GM18951 (cell line): ENCODE results near the gene ZNF560.
A peak's percentile ranks its signal among the peaks of the same experiment; 100 is the strongest.

Source experiments
- POLR2A ChIP-seq: IDR thresholded peaks from 4 replicates; pipeline ENCODE4 v1.6.1; 2011; ENCODE audit warnings: mild to moderate bottlenecking; ENCODE audit not compliant: insufficient read length, insufficient read depth; ENCODE audit errors: extremely low read depth
- in situ Hi-C: fragments of 300-500 bp; cut with MboI; formaldehyde crosslinking; loops from one replicate; pipeline ENCODE4 v1.12.0; 2022; ENCODE audit warnings: low sequenced_read_pairs, mixed read lengths, inconsistent platforms; ENCODE audit not compliant: unreplicated experiment

The ZNF560 gene

GRCh38 chr19:9474975-9475374, 23.4 kb downstream of the ZNF560 start:
- no peak for TF ChIP-seq POLR2A
- in situ Hi-C loops, result no loop called here

- no peak for TF ChIP-seq POLR2A
- in situ Hi-C loops, result no loop called here
Observed at GRCh38 chr19:9467161-9467560, 31.3 kb downstream of the ZNF560 start.

- in situ Hi-C loops, result no loop called here
- TF ChIP-seq POLR2A, result no peak
Observed at GRCh38 chr19:9461938-9462337, 36.5 kb downstream of the ZNF560 start.

DNA sequence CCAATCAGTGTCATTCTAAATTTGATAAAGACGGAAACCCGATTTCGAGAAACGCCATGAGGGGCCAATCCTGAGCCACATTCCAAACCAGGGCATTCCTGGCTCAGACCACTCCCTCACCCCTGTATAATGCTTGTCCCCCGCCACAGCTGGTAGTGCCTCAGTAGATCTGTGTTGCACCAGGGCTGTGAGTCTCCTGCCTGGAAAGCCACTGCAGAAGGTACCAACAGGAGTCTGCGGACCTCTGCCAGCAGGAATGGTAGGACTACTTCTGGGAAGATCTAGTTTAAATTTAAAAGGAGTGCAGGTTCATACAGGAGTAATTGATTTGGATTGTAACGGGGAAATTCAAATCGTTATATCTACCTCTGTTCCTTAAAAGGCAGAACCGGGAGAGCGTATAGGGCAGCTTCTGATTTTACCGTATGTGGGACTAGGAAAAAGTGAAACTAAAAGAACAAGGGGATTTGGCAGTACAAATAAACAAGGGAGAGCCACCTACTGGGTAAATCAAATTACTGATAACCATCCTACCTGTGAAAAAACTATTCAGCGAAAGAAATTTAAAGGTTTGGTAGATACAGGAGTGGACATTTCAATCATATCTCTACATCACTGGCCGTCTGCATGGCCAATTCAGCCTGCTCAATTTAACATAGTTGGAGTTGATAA, 42.3 kb downstream of the ZNF560 start:
- TF ChIP-seq POLR2A, result no peak
- in situ Hi-C loops, result no loop called here

- in situ Hi-C loops, result no loop called here
- TF ChIP-seq POLR2A, result no peak
Observed at GRCh38 chr19:9453953-9454352, 44.5 kb downstream of the ZNF560 start.

DNA sequence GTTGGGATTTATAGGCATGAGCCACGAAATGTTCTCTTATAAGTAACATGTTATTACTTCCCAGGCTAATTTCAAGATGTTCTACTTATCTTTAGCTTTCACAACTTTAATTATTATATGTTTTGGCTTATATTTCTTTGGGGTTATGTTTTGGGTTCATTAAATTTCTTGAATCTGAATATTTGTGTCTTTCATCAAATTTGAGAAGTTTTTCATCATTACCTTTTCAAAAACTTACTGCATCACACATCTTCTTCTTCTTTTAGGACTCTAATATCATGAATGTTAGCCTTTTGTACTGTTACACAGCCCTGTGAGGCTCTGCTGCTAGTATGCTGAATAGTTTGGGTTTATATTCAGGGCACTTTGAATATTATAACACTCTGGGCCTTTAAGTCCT, 53.4 kb downstream of the ZNF560 start:
- no peak for TF ChIP-seq POLR2A
- in situ Hi-C loops, result no loop called here

- in situ Hi-C loops, result no loop called here
- TF ChIP-seq POLR2A, result no peak
Observed at GRCh38 chr19:9436358-9436757, 62.1 kb downstream of the ZNF560 start.

GRCh38 chr19:9435279-9436268, 62.8 kb downstream of the ZNF560 start, which contains the start of gene ZNF266:
Gene ZNF266, minus strand, starts transcription at chr19:9435573. Its CDS starts 15,484 bp downstream, at chr19:9420089.
- in situ Hi-C loops, result no loop called here
- TF ChIP-seq POLR2A, result peak; percentile 76

GRCh38 chr19:9431475-9431874, 66.9 kb downstream of the ZNF560 start:
- in situ Hi-C loops, result no loop called here
- no peak for TF ChIP-seq POLR2A

GRCh38 chr19:9430444-9430843, 68.0 kb downstream of the ZNF560 start:
- in situ Hi-C loops, result no loop called here
- TF ChIP-seq POLR2A, result no peak

DNA sequence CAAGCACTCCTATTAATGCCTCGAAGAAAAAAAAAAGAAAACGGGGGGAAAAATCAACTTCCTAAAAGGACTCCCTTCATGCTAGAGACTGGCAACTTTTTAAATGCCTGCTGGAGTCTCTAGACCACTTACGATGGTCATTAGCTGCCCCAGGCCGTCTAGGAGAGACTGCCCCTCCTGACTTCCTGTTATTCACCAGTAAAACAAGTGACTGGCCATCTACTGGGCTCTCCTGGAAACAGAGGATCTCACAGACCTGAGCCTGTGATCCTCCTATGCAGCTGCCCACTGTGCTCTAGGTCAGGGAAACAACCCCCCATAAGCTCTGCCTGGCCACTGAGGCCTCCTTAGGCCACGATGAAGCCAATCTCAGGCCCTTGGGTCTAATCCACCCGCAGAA, 70.5 kb downstream of the ZNF560 start:
- TF ChIP-seq POLR2A, result no peak

More for the DNA sequence above, 70.5 kb downstream of the ZNF560 start:
- in situ Hi-C loops, result no loop called here
